ENCODE measurements around the gene TGFB3. TPM values are rescaled to one million over a fixed set of nuclear protein-coding genes. Genes with fewer than 3 reads are reported as not detected.

TGFB3 gene
- total RNA-seq, 6 experiments from 2014 or later = 4.3 to 60.1 (median 6.5) TPM

- Histone ChIP-seq H3K27me3 (no peaks in the 10 kb centered on the region), H3K36me3 (peaks cover 0 to 6% (median 0%) of the 10 kb centered on the region in 4 donors), H3K4me3 (no peak overlapping the region), H3K27ac (no peak overlapping the region), H3K9me3 (no peaks in the 10 kb centered on the region), H3K4me1 (no peaks in the 10 kb centered on the region)
- WGBS (ENCODE audit: insufficient coverage, low coverage, low lambda C conversion rate, missing lambda C conversion rate) = 80% methylated on average over 3 of the region's 4 CpGs
- TF ChIP-seq POLR2A (IDR thresholded peaks at IDR 0.05) = no peak
- no peak for TF ChIP-seq CTCF (IDR thresholded peaks at IDR 0.05)
- DNase-seq (no peak), ATAC-seq (no peak)
- intact Hi-C loops (cut with DNase I) = no loop called here
Measured at GRCh38 chr14:75968456-75968855, 13.3 kb downstream of the TGFB3 start.

DNA sequence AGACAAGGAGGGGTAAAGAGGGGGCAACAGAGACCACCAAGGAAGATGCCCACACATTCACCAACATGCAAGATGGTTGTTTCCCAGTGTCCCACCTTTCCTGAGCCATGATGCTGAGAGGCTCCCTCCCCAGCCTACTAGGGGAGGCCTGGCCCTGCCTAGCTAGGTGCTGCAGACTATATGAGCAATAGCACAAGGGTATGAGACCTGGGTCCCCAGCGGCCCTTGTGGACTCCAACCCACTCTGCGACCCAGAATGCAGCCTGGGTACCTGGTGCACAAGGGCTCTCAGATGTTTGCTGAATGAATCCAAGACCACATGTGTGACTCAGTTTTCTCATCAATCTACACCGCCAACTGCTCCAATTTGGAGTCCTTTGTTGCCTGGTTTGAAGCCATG lies 13.9 kb downstream of the TGFB3 start:
- no peak overlapping the region for H3K4me3 ChIP-seq
- H3K36me3 ChIP-seq = peaks cover 0 to 6% (median 0%) of the 10 kb centered on the region in 4 donors
- DNase-seq = no peak
- TF ChIP-seq CTCF (IDR thresholded peaks at IDR 0.05) (no peak), POLR2A (IDR thresholded peaks at IDR 0.05) (no peak)
- intact Hi-C loops (cut with DNase I) = no loop called here
- H3K9me3 ChIP-seq = no peaks in the 10 kb centered on the region
- 100% methylated on average over 1 of the region's 3 CpGs for WGBS (ENCODE audit: insufficient coverage, low coverage, low lambda C conversion rate, missing lambda C conversion rate)
- H3K27me3 ChIP-seq = no peaks in the 10 kb centered on the region
- no peak for ATAC-seq
- no peaks in the 10 kb centered on the region for H3K4me1 ChIP-seq
- no peak overlapping the region for H3K27ac ChIP-seq

DNA sequence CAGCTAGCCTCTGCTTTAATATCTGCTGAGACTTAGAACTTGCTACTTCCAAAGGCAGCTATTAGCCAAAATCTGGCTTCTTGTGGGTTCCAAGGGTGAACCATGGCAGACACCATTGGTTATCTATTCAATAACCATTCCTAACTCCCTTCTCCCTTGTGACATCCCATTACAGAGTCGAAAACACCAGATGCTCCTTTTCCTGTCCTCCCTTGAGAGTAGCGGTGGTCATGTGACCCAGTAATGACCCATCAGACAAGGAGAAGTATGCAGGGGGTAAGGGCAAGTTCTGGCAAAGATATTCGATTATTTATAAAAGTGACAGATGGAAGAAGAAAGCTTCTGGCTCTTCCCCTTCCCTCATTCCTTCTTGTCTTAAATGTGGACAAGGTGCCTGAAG lies 20.1 kb downstream of the TGFB3 start:
- DNase-seq = no peak
- H3K4me3 ChIP-seq = no peak overlapping the region
- no peak for ATAC-seq
- intact Hi-C loops (cut with DNase I) = no loop called here
- no peaks in the 10 kb centered on the region for H3K27me3 ChIP-seq
- TF ChIP-seq POLR2A (IDR thresholded peaks at IDR 0.05) = no peak
- TF ChIP-seq CTCF (IDR thresholded peaks at IDR 0.05) = no peak
- H3K4me1 ChIP-seq = no peaks in the 10 kb centered on the region
- H3K36me3 ChIP-seq = peaks cover 0 to 2% (median 0%) of the 10 kb centered on the region in 4 donors
- no peaks in the 10 kb centered on the region for H3K9me3 ChIP-seq
- H3K27ac ChIP-seq = no peak overlapping the region
- WGBS (ENCODE audit: insufficient coverage, low coverage, low lambda C conversion rate, missing lambda C conversion rate) = 69% methylated on average over 3 of the region's 3 CpGs

DNA sequence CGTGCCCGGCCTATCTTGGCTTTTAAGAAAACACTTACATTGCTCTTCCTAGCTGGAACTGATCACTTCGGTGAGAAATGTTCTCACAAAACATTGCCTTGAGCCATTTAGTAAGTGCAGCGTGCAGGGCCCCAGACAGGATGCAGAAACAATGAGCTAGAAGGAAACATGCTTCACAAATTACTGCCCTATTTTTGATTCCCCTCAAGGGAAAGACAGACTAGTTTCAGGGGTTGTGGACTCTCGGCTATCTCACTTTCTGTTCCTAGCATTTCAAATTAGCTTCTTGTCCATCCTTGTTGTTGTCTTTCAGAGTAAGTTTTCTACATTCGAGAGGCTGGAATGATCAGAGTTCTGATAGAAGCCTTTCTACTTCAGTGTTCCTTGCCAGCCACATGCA lies 21.6 kb downstream of the TGFB3 start:
- DNase-seq (no peak), ATAC-seq (no peak)
- Histone ChIP-seq H3K27ac (no peak overlapping the region), H3K9me3 (no peaks in the 10 kb centered on the region), H3K27me3 (no peaks in the 10 kb centered on the region), H3K4me3 (no peak overlapping the region), H3K4me1 (no peaks in the 10 kb centered on the region), H3K36me3 (peaks cover 0 to 2% (median 0%) of the 10 kb centered on the region in 4 donors)
- WGBS (ENCODE audit: insufficient coverage, low coverage, low lambda C conversion rate, missing lambda C conversion rate) = 71% methylated on average over 6 of the region's 6 CpGs
- no peak for TF ChIP-seq CTCF (IDR thresholded peaks at IDR 0.05)
- no peak for TF ChIP-seq POLR2A (IDR thresholded peaks at IDR 0.05)
- intact Hi-C loops (cut with DNase I) = no loop called here

DNA sequence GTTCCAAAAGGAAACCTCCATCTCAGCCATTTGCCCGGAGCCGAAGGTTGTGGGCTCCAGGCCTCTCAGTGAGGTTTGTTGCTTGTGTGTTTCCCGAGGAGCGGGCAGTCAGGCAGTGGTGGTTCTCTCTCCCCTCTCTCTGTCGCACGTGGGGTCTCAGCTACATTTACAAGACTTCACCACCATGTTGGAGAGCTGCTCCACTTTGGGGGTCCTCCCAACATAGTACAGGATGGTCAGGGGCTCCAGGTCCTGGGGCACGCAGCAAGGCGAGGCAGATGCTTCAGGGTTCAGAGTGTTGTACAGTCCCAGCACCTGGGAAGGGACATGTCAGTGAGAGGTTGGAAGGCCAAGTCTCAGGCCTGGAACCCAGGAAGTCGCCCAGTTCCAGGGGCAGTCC lies 22.8 kb downstream of the TGFB3 start:
- DNase-seq = no peak
- Histone ChIP-seq H3K27ac (no peak overlapping the region), H3K4me1 (no peaks in the 10 kb centered on the region), H3K9me3 (no peaks in the 10 kb centered on the region), H3K36me3 (peaks cover 0 to 5% (median under 1%) of the 10 kb centered on the region in 4 donors), H3K27me3 (no peaks in the 10 kb centered on the region), H3K4me3 (no peak overlapping the region)
- TF ChIP-seq CTCF (IDR thresholded peaks at IDR 0.05) (no peak), POLR2A (IDR thresholded peaks at IDR 0.05) (no peak)
- 90% methylated on average over 3 of the region's 9 CpGs for WGBS (ENCODE audit: insufficient coverage, low coverage, low lambda C conversion rate, missing lambda C conversion rate)
- intact Hi-C loops (cut with DNase I) = no loop called here
- ATAC-seq = peak in 1 of 4 donors; percentile 22
